ENCODE data around the gene CALCOCO2.
"Not testable (repeated sequence)": the region's sequence is repeated elsewhere in the genome, so short reads cannot be mapped to it uniquely, and the experiment has no call there.

CALCOCO2 gene

GRCh38 chr17:48825446-48826381, 5.1 kb upstream of the CALCOCO2 start:
- no peak for DNase-seq

- no peak for DNase-seq
These were observed 681 bp downstream of the CALCOCO2 start for GRCh38 chr17:48831549-48831883.

- no peak for DNase-seq
These were observed 4.1 kb downstream of the CALCOCO2 start for GRCh38 chr17:48834973-48835372.

GRCh38 chr17:48835971-48836370, 5.1 kb downstream of the CALCOCO2 start:
- no peak for DNase-seq

GRCh38 chr17:48837458-48837857, 6.6 kb downstream of the CALCOCO2 start:
- DNase-seq = not testable (repeated sequence)

- DNase-seq = no peak
These were observed 9.6 kb downstream of the CALCOCO2 start for GRCh38 chr17:48840441-48840840.

GRCh38 chr17:48841395-48841831, 10.6 kb downstream of the CALCOCO2 start:
- no peak for DNase-seq

- no peak for DNase-seq
These were observed 11.9 kb downstream of the CALCOCO2 start for GRCh38 chr17:48842746-48843145.

- no peak for DNase-seq
These were observed 12.5 kb downstream of the CALCOCO2 start for GRCh38 chr17:48843187-48843900.

- no peak for DNase-seq
These were observed 20.0 kb downstream of the CALCOCO2 start for GRCh38 chr17:48850792-48851323.

GRCh38 chr17:48854774-48855476, 24.1 kb downstream of the CALCOCO2 start:
- no peak for DNase-seq

- no peak for DNase-seq
These were observed 25.4 kb downstream of the CALCOCO2 start for GRCh38 chr17:48856122-48856821.

GRCh38 chr17:48860034-48860433, 29.2 kb downstream of the CALCOCO2 start:
- DNase-seq = no peak

- DNase-seq = no peak
These were observed 29.6 kb downstream of the CALCOCO2 start for GRCh38 chr17:48860456-48860855.

- DNase-seq = no peak
These were observed 38.2 kb downstream of the CALCOCO2 start for GRCh38 chr17:48868916-48869500.

- DNase-seq = no peak
These were observed 39.0 kb downstream of the CALCOCO2 start for GRCh38 chr17:48869821-48870318.

GRCh38 chr17:48871035-48871550, 40.3 kb downstream of the CALCOCO2 start:
- DNase-seq = no peak

GRCh38 chr17:48871551-48872351, 40.9 kb downstream of the CALCOCO2 start:
- DNase-seq = no peak

GRCh38 chr17:48872409-48872808, 41.6 kb downstream of the CALCOCO2 start:
- not testable (repeated sequence) for DNase-seq

- no peak for DNase-seq
These were observed 42.4 kb downstream of the CALCOCO2 start for GRCh38 chr17:48873209-48873608.

Measured in activated T-cell treated with anti-CD3 and anti-CD28 coated beads, Interleukin-2, amount 50 U/mL, for 48 hours (primary cell).